Measurements from ENCODE around the gene MLX. TPM values are rescaled to one million over a fixed set of nuclear protein-coding genes. Genes with fewer than 3 reads are reported as not detected.

Gene MLX
- total and polyA plus RNA-seq, 10 of the 15 experiments (the other 5 are each of a cell fraction or from before 2014, with no cell fraction given): 34.4 to 65.0 (median 44.4) TPM

- 79% methylated on average over 2 of the region's 2 CpGs for WGBS (ENCODE audit: insufficient coverage, insufficient replicate concordance, low lambda C conversion rate, missing lambda C conversion rate)
- ATAC-seq (no peak), FAIRE-seq (no peak), DNase-seq (ENCODE audit: low read depth, low spot score) (no peak)
- Histone ChIP-seq H3K4me1 (ENCODE audit: control insufficient read depth, insufficient read depth, low read length) (peaks cover 16% of the 10 kb centered on the region), H2AFZ (ENCODE audit: control insufficient read depth, low read depth, low read length) (no peak overlapping the region), H3K36me3 (ENCODE audit: control insufficient read depth in 2 of 2, insufficient read depth in 2 of 2, low read length in 1 of 2) (peaks cover 25 to 29% of the 10 kb centered on the region in 2 experiments), H3K4me2 (ENCODE audit: control insufficient read depth, insufficient read depth) (peak overlapping the region; percentile 78), H3K27ac (ENCODE audit: control insufficient read depth, insufficient read depth) (peak overlapping the region; percentile 89), H3K4me3 (peak overlapping the region; percentile 79; the same call in 1 of the 2 replicates), H3K9ac (ENCODE audit: control insufficient read depth, insufficient read depth, low read length) (no peak overlapping the region), H3K9me3 (replicated peaks; ENCODE audit: control insufficient read depth, insufficient read depth, low read length) (no peaks in the 10 kb centered on the region), H4K20me1 (ENCODE audit: control insufficient read depth, insufficient read depth) (no peaks in the 10 kb centered on the region), H3K79me2 (ENCODE audit: control insufficient read depth, insufficient read depth, low read length) (peaks cover 17% of the 10 kb centered on the region), H3K27me3 (replicated peaks in 1 of 2; ENCODE audit: control insufficient read depth in 2 of 2, insufficient read depth in 2 of 2, low read length in 1 of 2) (no peaks in the 10 kb centered on the region)
- TF ChIP-seq GATAD2B (conservative IDR thresholded peaks at IDR 0.05; ENCODE audit: low read depth): no peak
- TF ChIP-seq ATF3 (IDR thresholded peaks at IDR 0.05; ENCODE audit: borderline replicate concordance, extremely low read depth, low read depth, low read length): no peak
- no peak for TF ChIP-seq PML (IDR thresholded peaks at IDR 0.05; ENCODE audit: low read length)
- no peak for TF ChIP-seq ZBED1 (IDR thresholded peaks at IDR 0.05; ENCODE audit: borderline replicate concordance)
- 0 out of 2 replicates have a peak, but pooled peaks have one; percentile 26 for TF ChIP-seq YY1 (IDR thresholded peaks at IDR 0.05; ENCODE audit: low read depth, low read length)
- TF ChIP-seq EED (IDR thresholded peaks at IDR 0.05; ENCODE audit: low read depth): no peak
- in situ Hi-C loops (cut with MboI): loop anchor here (10.0 kb wide), 1 partner anchor 185 kb away; the partner anchor contains the start of gene RAMP2
- intact Hi-C loops (cut with micrococcal nuclease; ENCODE audit: unreplicated experiment): loop anchor here (2.0 to 10.0 kb wide), 5 partner anchors 29 to 355 kb away; partner anchors contain the start of genes BECN1, RETREG3, TUBG1 and TUBG2
- BruUV-seq (replicated peaks): TSS peak; percentile 35
- RAD21 ChIA-PET (ENCODE audit: unreplicated experiment): interaction anchor here (0.9 to 5.3 kb wide), 13 partner anchors 12 to 193 kb away, joined by 3 to 152 read pairs (median 19); partner anchors contain the start of genes CCR10, MLX, PLEKHH3 and RAMP2
- SMC1A ChIA-PET (ENCODE audit: uncharacterized antibody, unreplicated experiment): interaction anchor here (1.0 to 5.7 kb wide), 14 partner anchors 7 to 182 kb away, joined by 3 to 124 read pairs (median 14); partner anchors contain the start of genes CCR10, PLEKHH3, RAMP2 and RETREG3
- POLR2A ChIA-PET: interaction anchor here (0.6 to 6.5 kb wide), 6 partner anchors 25 to 103 kb away, joined by 3 to 120 read pairs (median 30); partner anchors contain the start of genes PLEKHH3, RETREG3 and TUBG1
- CTCF ChIA-PET: interaction anchor here (0.5 to 9.8 kb wide), 18 partner anchors 9 to 759 kb away, joined by 3 to 239 read pairs (median 18); partner anchors contain the start of genes CCR10, MLX, PLEKHH3 and RAMP2
Observed at GRCh38 chr17:42579794-42580551, 13.1 kb downstream of the MLX start.
